GM12892 (cell line): ENCODE data around the gene SPOCK1.

ENCODE experiments used
- DNase-seq: peaks from one replicate; pipeline ENCODE4 v3.0.0; 2011; ENCODE audit not compliant: insufficient read length
- FAIRE-seq: peaks from 2 replicates; lab custom pipeline; 2011; peaks lifted over from hg19 to GRCh38; lab: Jason Lieb, UNC
- POLR2A ChIP-seq: IDR thresholded peaks from 2 replicates; pipeline ENCODE4 v1.6.1; 2011; ENCODE audit warnings: low read depth, low read length, control low read depth
- POLR2AphosphoS5 ChIP-seq: IDR thresholded peaks from 2 replicates; pipeline ENCODE4 v1.6.1; 2011; ENCODE audit warnings: low read depth, low read length, control low read depth
- TAF1 ChIP-seq: IDR thresholded peaks from 2 replicates; pipeline ENCODE4 v1.6.1; 2011; ENCODE audit warnings: low read depth, mild to moderate bottlenecking, control low read depth, low read length, borderline replicate concordance

Gene SPOCK1

GRCh38 chr5:137438932-137439331, 60.2 kb downstream of the SPOCK1 start:
- DNase-seq (no peak), FAIRE-seq (no peak)
- TF ChIP-seq TAF1, result no peak
- no peak for TF ChIP-seq POLR2A
- TF ChIP-seq POLR2AphosphoS5, result no peak

GRCh38 chr5:137437774-137438173, 61.4 kb downstream of the SPOCK1 start:
- DNase-seq, result no peak
- TF ChIP-seq POLR2A, result no peak
- no peak for TF ChIP-seq TAF1
- no peak for TF ChIP-seq POLR2AphosphoS5
- no peak for FAIRE-seq

GRCh38 chr5:137433539-137433938, 65.6 kb downstream of the SPOCK1 start:
- TF ChIP-seq TAF1 (no peak), POLR2AphosphoS5 (no peak)
- no peak for FAIRE-seq
- no peak for DNase-seq

GRCh38 chr5:137432376-137432775, 66.8 kb downstream of the SPOCK1 start:
- no peak for TF ChIP-seq POLR2AphosphoS5
- TF ChIP-seq POLR2A, result no peak
- no peak for TF ChIP-seq TAF1
- FAIRE-seq (no peak), DNase-seq (no peak)

- FAIRE-seq, result no peak
- no peak for DNase-seq
- no peak for TF ChIP-seq POLR2A
- no peak for TF ChIP-seq POLR2AphosphoS5
- TF ChIP-seq TAF1, result no peak
Observed at GRCh38 chr5:137431051-137431450, 68.1 kb downstream of the SPOCK1 start.

GRCh38 chr5:137415231-137415681, 83.9 kb downstream of the SPOCK1 start:
- FAIRE-seq (no peak), DNase-seq (no peak)
- TF ChIP-seq POLR2A (no peak), TAF1 (no peak), POLR2AphosphoS5 (no peak)

DNA sequence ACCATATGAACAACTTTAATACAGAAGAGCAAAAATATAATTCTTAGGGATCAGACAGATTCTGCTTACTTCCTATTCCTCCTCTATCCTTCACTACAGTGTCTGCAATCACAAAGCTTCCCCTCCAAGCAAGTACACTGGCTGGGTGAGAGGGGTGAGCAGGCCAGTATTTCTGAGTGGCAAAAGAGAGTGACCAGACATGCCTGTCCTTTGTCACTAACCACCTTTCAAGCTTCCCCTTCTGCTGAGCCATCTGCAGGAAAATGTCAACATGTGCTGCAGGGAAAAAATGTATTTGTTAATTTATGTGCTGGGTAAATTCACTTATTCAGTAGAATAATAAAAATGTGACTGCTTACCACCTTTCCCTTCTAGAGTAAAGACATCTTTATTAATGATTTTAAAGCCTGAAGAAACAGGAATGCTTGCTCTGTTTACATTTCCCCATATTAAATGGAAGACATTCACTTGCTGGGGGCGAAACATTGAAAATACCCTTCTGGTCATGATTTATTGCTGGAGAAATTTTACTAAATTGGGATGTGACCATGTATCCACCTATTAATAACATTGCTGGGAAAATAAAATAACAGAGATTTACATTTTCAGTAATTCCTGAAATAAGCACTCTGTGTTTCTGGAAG, 84.9 kb downstream of the SPOCK1 start:
- TF ChIP-seq TAF1 (no peak), POLR2AphosphoS5 (no peak), POLR2A (no peak)
- no peak for FAIRE-seq

DNA sequence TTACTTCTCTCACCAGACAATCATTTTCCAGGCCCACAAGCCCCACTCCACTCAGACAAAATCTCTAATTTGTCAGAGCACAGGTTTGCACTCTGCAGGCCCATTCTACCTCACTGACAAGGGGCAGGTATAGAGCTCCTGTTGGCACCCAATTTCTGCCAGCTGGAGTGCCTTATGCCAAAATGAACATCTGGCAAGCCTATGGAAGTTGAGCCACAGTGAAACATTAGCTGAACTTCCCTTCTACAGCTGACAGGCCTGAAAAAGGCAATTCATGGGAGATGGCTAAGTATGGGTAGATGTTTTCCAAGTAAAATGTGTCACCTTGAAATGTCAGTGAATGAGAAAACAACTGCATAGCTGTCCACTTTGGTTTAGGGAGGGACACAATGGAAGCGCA, 87.0 kb downstream of the SPOCK1 start:
- FAIRE-seq (no peak), DNase-seq (no peak)
- TF ChIP-seq TAF1, result no peak
- TF ChIP-seq POLR2AphosphoS5, result no peak
- no peak for TF ChIP-seq POLR2A

More for the DNA sequence above, 84.9 kb downstream of the SPOCK1 start:
- no peak for DNase-seq

GRCh38 chr5:137410234-137411010, 88.7 kb downstream of the SPOCK1 start:
- DNase-seq, result no peak
- no peak for FAIRE-seq
- TF ChIP-seq TAF1, result no peak
- no peak for TF ChIP-seq POLR2AphosphoS5
- no peak for TF ChIP-seq POLR2A

- no peak for DNase-seq
- TF ChIP-seq POLR2A (no peak), POLR2AphosphoS5 (no peak), TAF1 (no peak)
- no peak for FAIRE-seq
Observed at GRCh38 chr5:137409736-137410135, 89.4 kb downstream of the SPOCK1 start.

DNA sequence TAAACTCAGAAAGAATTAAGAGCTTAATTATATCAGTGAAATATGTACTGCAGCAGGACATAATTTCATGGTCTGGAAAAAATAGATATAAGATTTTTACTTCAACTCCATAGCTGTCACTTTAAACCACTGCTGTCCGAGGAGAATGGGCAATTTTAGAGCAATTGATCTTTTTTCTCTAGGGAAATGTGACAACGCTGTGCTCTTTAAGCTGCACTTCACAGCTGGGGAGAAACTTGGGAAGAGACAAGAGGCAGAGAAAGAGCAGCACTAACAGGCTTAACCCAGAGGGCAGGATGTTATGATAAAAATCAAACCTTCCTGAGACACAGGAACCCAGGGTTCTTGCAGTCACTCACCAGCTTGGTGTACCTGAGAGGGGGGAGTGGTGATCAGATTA, 92.0 kb downstream of the SPOCK1 start:
- TF ChIP-seq POLR2A (no peak), TAF1 (no peak), POLR2AphosphoS5 (no peak)
- FAIRE-seq (no peak), DNase-seq (no peak)

GRCh38 chr5:137405393-137405792, 93.7 kb downstream of the SPOCK1 start:
- DNase-seq (no peak), FAIRE-seq (no peak)
- TF ChIP-seq POLR2A (no peak), POLR2AphosphoS5 (no peak), TAF1 (no peak)
